KG1 (cell line): ENCODE data around the gene TESMIN.

ENCODE experiments used
- DNase-seq: peaks from one replicate; lab custom pipeline; 2025; lab: John Stamatoyannopoulos, UW

Gene TESMIN

GRCh38 chr11:68709062-68709461, 42.3 kb downstream of the TESMIN start:
- no peak for DNase-seq

GRCh38 chr11:68707527-68707926, 43.8 kb downstream of the TESMIN start:
- no peak for DNase-seq

- DNase-seq = no peak
These were observed 46.4 kb downstream of the TESMIN start for GRCh38 chr11:68704887-68705286.

GRCh38 chr11:68698993-68699392, 52.3 kb downstream of the TESMIN start:
- DNase-seq = no peak

GRCh38 chr11:68695531-68695930, 55.8 kb downstream of the TESMIN start:
- no peak for DNase-seq

GRCh38 chr11:68694431-68695297, 56.7 kb downstream of the TESMIN start:
- DNase-seq = no peak

GRCh38 chr11:68693484-68693882, 57.8 kb downstream of the TESMIN start:
- no peak for DNase-seq

GRCh38 chr11:68692871-68693483, 58.3 kb downstream of the TESMIN start:
- no peak for DNase-seq

- no peak for DNase-seq
These were observed 59.2 kb downstream of the TESMIN start for GRCh38 chr11:68692115-68692514.

GRCh38 chr11:68691402-68691784, 59.9 kb downstream of the TESMIN start:
- DNase-seq = no peak

- no peak for DNase-seq
These were observed 60.5 kb downstream of the TESMIN start for GRCh38 chr11:68690671-68691401.

GRCh38 chr11:68689737-68690625, 61.3 kb downstream of the TESMIN start:
- DNase-seq = no peak

- DNase-seq = no peak
These were observed 62.4 kb downstream of the TESMIN start for GRCh38 chr11:68688881-68689280.

- no peak for DNase-seq
These were observed 63.3 kb downstream of the TESMIN start for GRCh38 chr11:68687986-68688385.

GRCh38 chr11:68687311-68687710, 64.0 kb downstream of the TESMIN start:
- no peak for DNase-seq

GRCh38 chr11:68686486-68686885, 64.8 kb downstream of the TESMIN start:
- DNase-seq = no peak

- no peak for DNase-seq
These were observed 65.5 kb downstream of the TESMIN start for GRCh38 chr11:68685656-68686380.

- no peak for DNase-seq
These were observed 66.6 kb downstream of the TESMIN start, which contains the start of gene GAL for GRCh38 chr11:68684385-68685356. Gene GAL (plus strand): TSS chr11:68684544. CDS start chr11:68684924, 380 bp downstream.

GRCh38 chr11:68683536-68684384, 67.6 kb downstream of the TESMIN start:
- no peak for DNase-seq
